Mucosa of descending colon (tissue), 3 donors: Measurements from ENCODE around the gene NTRK3. TPM values are rescaled to one million over a fixed set of nuclear protein-coding genes. Genes with fewer than 3 reads are reported as not detected.

Experiments used
- ATAC-seq: fragments of 200-7000 bp; cut with Tn5 transposase; one replicate; pipeline ENCODE4 v1.9.1; 2020; ENCODE audit warnings: mild to moderate bottlenecking, moderate library complexity
- DNase-seq, 3 donors: peaks; one replicate each; pipeline ENCODE4 v3.0.0-alpha.2; 2020
- H3K36me3 ChIP-seq: fragments of 200-600 bp; one replicate; pipeline ENCODE4 v1.8.0; 2021; ENCODE audit warnings: low read depth, mild to moderate bottlenecking
- H3K4me1 ChIP-seq: fragments of 200-600 bp; one replicate; pipeline ENCODE4 v1.8.0; 2021; ENCODE audit warnings: low read depth, mild to moderate bottlenecking
- H3K4me3 ChIP-seq: fragments of 200-600 bp; one replicate; pipeline ENCODE4 v1.8.0; 2021; ENCODE audit warnings: mild to moderate bottlenecking
- H3K9me3 ChIP-seq: fragments of 200-600 bp; one replicate; pipeline ENCODE4 v1.8.0; 2021; ENCODE audit warnings: mild to moderate bottlenecking
- CTCF ChIP-seq: fragments of 200-600 bp; IDR thresholded peaks from one replicate; pipeline ENCODE4 v1.8.0; 2022; ENCODE audit warnings: antibody characterized with exemption, mild to moderate bottlenecking
- intact Hi-C, 2 donors: fragments of 100-400 bp; cut with DNase I in 1 of 2; cut with micrococcal nuclease in 1 of 2; formaldehyde crosslinking; loops; one replicate each; pipeline versions ENCODE4 v1.11.0 to v1.11.1; 2022; cut with DNase I, micrococcal nuclease
- total RNA-seq, 3 donors: library from RNA; stranded (reverse); fragmentation: NEBNext Ultra II Directional in 2 of 3; extraction: Animal tissue kit (Norgen Biotek cat#: 25700) in 2 of 3; gene quantifications; one replicate each; pipeline versions ENCODE4 v1.2.1 to v1.2.4, GENCODE V29; 2021 to 2023
- donor health status: DM: no; HTN: no; CAD: no; lungs with moderate emphysema.
- donor health status: DM: no; HTN: no; CAD: no.
- donor health status: DM: no; HTN: yes; CAD: no.

NTRK3 gene
- total RNA-seq, 3 donors from 2014 or later = 0.78 to 2.8 (median 2.1) TPM

- no peaks in the 10 kb centered on the region for H3K9me3 ChIP-seq
- ATAC-seq (no peak), DNase-seq (no peak)
- intact Hi-C loops = no loop called here
- H3K36me3 ChIP-seq = no peaks in the 10 kb centered on the region
- no peak overlapping the region for H3K4me3 ChIP-seq
- no peak for TF ChIP-seq CTCF
- no peaks in the 10 kb centered on the region for H3K4me1 ChIP-seq
Measured at GRCh38 chr15:88077296-88078020, 179.1 kb downstream of the NTRK3 start.

- intact Hi-C loops = no loop called here
- ATAC-seq (no peak), DNase-seq (no peak)
- no peak for TF ChIP-seq CTCF
- Histone ChIP-seq H3K36me3 (no peaks in the 10 kb centered on the region), H3K4me3 (no peak overlapping the region), H3K4me1 (no peaks in the 10 kb centered on the region), H3K9me3 (no peaks in the 10 kb centered on the region)
Measured at GRCh38 chr15:88076328-88076727, 180.2 kb downstream of the NTRK3 start.

- Histone ChIP-seq H3K4me1 (no peaks in the 10 kb centered on the region), H3K9me3 (no peaks in the 10 kb centered on the region), H3K4me3 (no peak overlapping the region), H3K36me3 (no peaks in the 10 kb centered on the region)
- TF ChIP-seq CTCF = no peak
- DNase-seq = no peak
- intact Hi-C loops = no loop called here
- no peak for ATAC-seq
Measured at GRCh38 chr15:88075102-88075501, 181.4 kb downstream of the NTRK3 start.

- H3K36me3 ChIP-seq = no peaks in the 10 kb centered on the region
- DNase-seq (no peak), ATAC-seq (no peak)
- no peak overlapping the region for H3K4me3 ChIP-seq
- TF ChIP-seq CTCF = no peak
- intact Hi-C loops = no loop called here
- H3K4me1 ChIP-seq = no peaks in the 10 kb centered on the region
- no peaks in the 10 kb centered on the region for H3K9me3 ChIP-seq
Measured at GRCh38 chr15:88074386-88074785, 182.2 kb downstream of the NTRK3 start.

GRCh38 chr15:88073391-88073691 is 183.2 kb downstream of the NTRK3 start:
- no peak for ATAC-seq
- Histone ChIP-seq H3K4me3 (no peak overlapping the region), H3K36me3 (no peaks in the 10 kb centered on the region), H3K4me1 (no peaks in the 10 kb centered on the region), H3K9me3 (no peaks in the 10 kb centered on the region)
- intact Hi-C loops = no loop called here
- no peak for DNase-seq
- TF ChIP-seq CTCF = no peak
